GM12873 (cell line): ENCODE data around the gene MYO18B.

Experiments
- TF ChIP-seq, protein P1 (sequence below): IDR thresholded peaks from 2 replicates; pipeline ENCODE4 v1.5.1; 2012; ENCODE audit warnings: low read depth, mild to moderate bottlenecking, moderate library complexity, low read length, control low read depth; ENCODE audit not compliant: insufficient read depth; ENCODE audit errors: missing control alignments

The MYO18B gene

DNA sequence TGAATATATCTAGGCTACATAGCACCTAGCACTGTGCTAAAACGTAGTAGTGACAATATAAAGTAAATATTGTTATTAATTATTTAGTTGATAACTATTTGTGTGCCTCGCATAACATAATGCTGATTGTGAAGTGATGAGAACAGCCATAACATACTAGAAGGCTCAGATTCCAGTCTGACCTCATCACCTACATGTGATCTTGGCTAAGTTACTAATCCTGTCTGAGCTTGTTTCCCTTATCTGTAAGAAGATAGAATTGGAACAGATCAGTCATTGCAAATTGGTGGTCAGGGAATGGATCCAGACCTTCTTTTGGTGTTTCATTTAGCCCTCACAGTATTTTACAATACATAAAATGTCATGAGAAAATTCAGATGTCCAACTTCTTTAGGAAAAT, 323.9 kb downstream of the MYO18B start:
- TF ChIP-seq, protein P1, sequence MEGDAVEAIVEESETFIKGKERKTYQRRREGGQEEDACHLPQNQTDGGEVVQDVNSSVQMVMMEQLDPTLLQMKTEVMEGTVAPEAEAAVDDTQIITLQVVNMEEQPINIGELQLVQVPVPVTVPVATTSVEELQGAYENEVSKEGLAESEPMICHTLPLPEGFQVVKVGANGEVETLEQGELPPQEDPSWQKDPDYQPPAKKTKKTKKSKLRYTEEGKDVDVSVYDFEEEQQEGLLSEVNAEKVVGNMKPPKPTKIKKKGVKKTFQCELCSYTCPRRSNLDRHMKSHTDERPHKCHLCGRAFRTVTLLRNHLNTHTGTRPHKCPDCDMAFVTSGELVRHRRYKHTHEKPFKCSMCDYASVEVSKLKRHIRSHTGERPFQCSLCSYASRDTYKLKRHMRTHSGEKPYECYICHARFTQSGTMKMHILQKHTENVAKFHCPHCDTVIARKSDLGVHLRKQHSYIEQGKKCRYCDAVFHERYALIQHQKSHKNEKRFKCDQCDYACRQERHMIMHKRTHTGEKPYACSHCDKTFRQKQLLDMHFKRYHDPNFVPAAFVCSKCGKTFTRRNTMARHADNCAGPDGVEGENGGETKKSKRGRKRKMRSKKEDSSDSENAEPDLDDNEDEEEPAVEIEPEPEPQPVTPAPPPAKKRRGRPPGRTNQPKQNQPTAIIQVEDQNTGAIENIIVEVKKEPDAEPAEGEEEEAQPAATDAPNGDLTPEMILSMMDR, result no peak

DNA sequence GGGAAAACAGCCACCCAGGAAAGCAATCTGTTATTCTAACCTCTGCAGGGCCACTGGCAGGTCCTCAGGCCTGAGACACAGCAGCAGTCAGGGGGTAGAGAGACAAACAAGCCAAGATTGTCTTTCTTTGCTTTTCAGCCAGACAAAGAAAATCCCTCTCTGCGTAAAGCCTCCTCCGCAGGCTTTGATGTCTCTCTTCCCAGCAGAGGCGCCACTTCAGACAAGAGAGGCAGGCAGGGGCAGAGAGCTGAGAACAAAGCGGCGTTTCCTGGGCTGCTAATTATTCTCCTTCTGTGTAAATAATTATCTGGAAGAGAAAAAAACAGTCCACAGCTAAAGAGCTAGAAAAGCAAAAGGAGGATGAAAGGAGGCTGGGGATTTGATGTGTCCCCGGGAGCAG, 324.5 kb downstream of the MYO18B start:
- TF ChIP-seq, protein P1, result no peak

DNA sequence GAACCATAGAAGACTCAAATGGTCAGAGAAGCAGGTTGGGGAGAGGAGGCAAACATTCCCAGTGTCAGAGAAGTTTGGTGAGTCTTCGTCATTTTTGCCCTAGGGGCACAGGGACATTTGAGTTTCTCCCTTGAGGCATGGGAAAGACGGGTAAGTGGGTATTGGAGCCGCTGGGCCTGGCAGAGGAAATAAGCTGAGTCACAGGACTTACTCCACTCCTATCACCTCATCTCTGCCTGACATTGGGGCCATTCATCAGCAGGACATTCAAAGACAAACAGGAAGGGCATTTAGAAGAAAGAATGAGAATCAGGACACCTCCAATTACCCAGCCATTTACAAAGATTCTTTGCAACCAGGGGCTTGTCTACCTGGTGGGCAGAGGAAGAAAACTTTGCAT, 326.6 kb downstream of the MYO18B start:
- TF ChIP-seq, protein P1, result no peak

DNA sequence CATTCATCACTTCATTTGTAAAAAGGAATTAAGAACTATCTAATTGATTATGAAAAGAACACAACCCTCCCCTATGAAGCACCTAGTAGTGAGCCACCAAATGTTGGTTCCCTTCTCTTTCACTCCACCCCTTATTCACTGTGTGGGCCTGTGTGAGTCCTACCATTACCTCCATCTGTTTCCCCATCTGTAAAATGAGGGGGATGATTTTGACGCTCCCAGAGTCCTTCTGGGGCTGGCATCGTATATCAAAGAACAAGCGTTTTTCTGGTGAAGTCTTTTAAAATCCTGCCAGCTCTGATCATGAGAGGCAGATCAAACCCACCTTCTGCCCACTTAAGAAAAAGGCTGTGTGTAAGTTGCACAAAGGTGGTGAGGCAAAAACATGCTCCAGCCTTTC, 330.6 kb downstream of the MYO18B start:
- TF ChIP-seq, protein P1, result no peak

DNA sequence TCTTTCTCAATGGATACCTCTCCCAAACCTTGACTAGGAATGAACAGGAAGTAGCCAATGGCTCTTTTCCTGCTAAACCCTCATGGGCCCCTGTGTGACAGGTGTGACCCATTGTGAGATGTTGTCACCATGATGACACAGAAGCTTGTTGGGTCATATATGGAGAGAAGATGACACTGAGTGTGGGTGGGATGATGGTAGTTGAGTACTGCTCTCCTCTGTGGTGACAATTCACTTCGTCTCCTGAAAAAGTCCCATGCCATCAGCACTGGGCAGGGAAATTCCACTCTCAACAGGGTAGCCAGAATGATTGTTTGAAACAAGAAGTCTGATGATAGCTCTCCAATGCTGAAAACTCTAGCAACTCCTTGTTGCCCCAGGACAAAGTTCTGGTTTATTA, 333.3 kb downstream of the MYO18B start:
- TF ChIP-seq, protein P1, result no peak

DNA sequence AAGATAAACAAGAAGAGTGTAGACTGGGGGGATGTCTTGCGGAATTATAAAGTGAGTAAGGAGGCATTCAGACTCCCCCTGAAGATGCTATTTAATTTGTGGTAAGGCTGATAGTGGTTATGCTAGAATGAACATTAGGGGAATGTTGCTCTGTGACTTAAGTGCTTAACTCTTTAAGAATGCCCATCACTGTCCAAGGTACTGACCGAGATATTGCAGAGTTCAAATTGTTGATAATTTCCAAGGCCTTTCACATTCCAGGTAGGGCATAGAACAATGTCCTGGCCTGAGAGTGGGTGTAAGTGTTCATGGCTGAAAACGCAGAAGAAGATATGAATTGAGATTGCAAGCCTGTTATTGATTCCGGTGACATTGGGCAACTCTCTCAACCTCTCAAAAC, 337.0 kb downstream of the MYO18B start:
- TF ChIP-seq, protein P1, result no peak
